GM21717 (cell line): ENCODE results near the gene TOPBP1.
"Not testable (repeated sequence)": the region's sequence is repeated elsewhere in the genome, so short reads cannot be mapped to it uniquely, and the experiment has no call there.

Source experiments
- ATAC-seq: cut with Tn5 transposase; IDR thresholded peaks from one replicate; pipeline ENCODE4 v1.9.1; 2021; ENCODE audit warnings: mild to moderate bottlenecking, moderate library complexity; ENCODE audit not compliant: unreplicated experiment

Gene TOPBP1

GRCh38 chr3:133573629-133574194 lies 88.0 kb downstream of the TOPBP1 start, which contains the start of gene CDV3:
Gene CDV3 (plus strand): TSS chr3:133573686. CDS start chr3:133574045, 359 bp downstream.
- ATAC-seq = peak; percentile 18

GRCh38 chr3:133573054-133573628 lies 88.6 kb downstream of the TOPBP1 start:
- peak; percentile 72 for ATAC-seq

- no peak for ATAC-seq
Measured at GRCh38 chr3:133572158-133573053, 89.3 kb downstream of the TOPBP1 start.

GRCh38 chr3:133570937-133571320 lies 90.8 kb downstream of the TOPBP1 start:
- no peak for ATAC-seq

- no peak for ATAC-seq
Measured at GRCh38 chr3:133570139-133570936, 91.4 kb downstream of the TOPBP1 start.

- no peak for ATAC-seq
Measured at GRCh38 chr3:133568294-133569014, 93.3 kb downstream of the TOPBP1 start.

GRCh38 chr3:133563816-133564215 lies 97.9 kb downstream of the TOPBP1 start:
- ATAC-seq = no peak

- no peak for ATAC-seq
Measured at GRCh38 chr3:133563186-133563591, 98.6 kb downstream of the TOPBP1 start.

GRCh38 chr3:133562376-133562775 lies 99.4 kb downstream of the TOPBP1 start:
- no peak for ATAC-seq

- no peak for ATAC-seq
Measured at GRCh38 chr3:133561679-133562078, 100.1 kb downstream of the TOPBP1 start.

GRCh38 chr3:133551589-133551988 lies 110.2 kb downstream of the TOPBP1 start:
- not testable (repeated sequence) for ATAC-seq
